HepG2 (cell line): ENCODE results near the gene UNCX. TPM values are rescaled to one million over a fixed set of nuclear protein-coding genes. Genes with fewer than 3 reads are reported as not detected.

ENCODE experiments used
- ATAC-seq: fragments of 200-7000 bp; cut with Tn5 transposase; 3 replicates; pipeline ENCODE4 v1.9.1; 2020; ENCODE audit warnings: mild to moderate bottlenecking, moderate library complexity
- BruUV-seq: library from RNA; stranded (reverse); fragments of 400-500 nt; replicated peaks from 2 replicates; lab custom pipeline; 2021; lab: Mats Ljungman, UMichigan
- CTCF ChIA-PET: fragments of 300-600 bp; formaldehyde crosslinking; extraction: SDS; loops from one replicate; lab custom pipeline; 2021; ENCODE audit warnings: low total read pairs, inconsistent platforms, low intra/inter-chr PET ratio; lab: Yijun Ruan, JAX
- POLR2A ChIA-PET: fragments of 350-600 bp; sonication (Branson Sonifier 250); formaldehyde crosslinking; loops from one replicate; lab custom pipeline; 2020; ENCODE audit warnings: antibody characterized with exemption, inconsistent platforms; lab: Yijun Ruan, JAX
- DNase-seq: peaks from one replicate; pipeline ENCODE4 v3.0.0-alpha.2; 2015; ENCODE audit warnings: low spot score
- FAIRE-seq: peaks from 3 replicates; lab custom pipeline; 2011; peaks lifted over from hg19 to GRCh38; lab: Jason Lieb, UNC
- H2AFZ ChIP-seq: one replicate; pipeline ENCODE4 v1.6.1; 2011; ENCODE audit warnings: low read length, inconsistent platforms
- H3K27ac ChIP-seq: fragments of 300-600 bp; 3 replicates; pipeline ENCODE4 v1.8.0; 2011; ENCODE audit warnings: mixed run types, mild to moderate bottlenecking, mixed read lengths, low read length, inconsistent platforms; ENCODE audit not compliant: insufficient read depth; ENCODE audit errors: extremely low read length
- H3K27me3 ChIP-seq, 2 experiments: fragments of 200-600 bp in 1 of 2; 2 replicates in 1 of 2; 3 replicates in 1 of 2; pipeline versions ENCODE4 v1.6.0 to v1.8.0; 2011; ENCODE audit warnings: low read length in 2 of 2, mild to moderate bottlenecking in 2 of 2, moderate library complexity in 2 of 2, inconsistent platforms in 1 of 2; ENCODE audit not compliant: insufficient read depth in 2 of 2, control insufficient read depth in 1 of 2
- H3K36me3 ChIP-seq, 2 experiments: fragments of 200-600 bp in 1 of 2; replicated peaks in 1 of 2; 2 replicates in 1 of 2; 3 replicates in 1 of 2; pipeline versions ENCODE4 v1.5.1 to v1.8.0; 2011; ENCODE audit warnings: low read length in 2 of 2, inconsistent platforms in 1 of 2; ENCODE audit not compliant: insufficient read depth in 2 of 2, control insufficient read depth in 1 of 2
- H3K4me1 ChIP-seq: 2 replicates; pipeline ENCODE4 v1.5.1; 2012; ENCODE audit warnings: low read length, inconsistent platforms; ENCODE audit not compliant: insufficient read depth
- H3K4me2 ChIP-seq: 2 replicates; pipeline ENCODE4 v1.6.0; 2011; ENCODE audit warnings: low read depth, low read length, inconsistent platforms
- H3K4me3 ChIP-seq, 3 experiments: fragments of 200-600 bp in 1 of 3; sonication (generic), shearing (Covaris generic) in 1 of 3; replicated peaks in 1 of 3; 2 replicates each; pipeline ENCODE4 v1.5.1; 2011 to 2016; ENCODE audit warnings: low read length in 3 of 3, inconsistent platforms in 2 of 3, low read depth in 2 of 3, mild to moderate bottlenecking in 2 of 3, control low read depth in 1 of 3, mixed read lengths in 1 of 3; ENCODE audit not compliant: insufficient read depth in 1 of 3
- H3K79me2 ChIP-seq: one replicate; pipeline ENCODE4 v1.6.1; 2011; ENCODE audit warnings: low read length, inconsistent platforms; ENCODE audit not compliant: insufficient read depth
- H3K9ac ChIP-seq: 2 replicates; pipeline ENCODE4 v1.6.0; 2011; ENCODE audit warnings: mild to moderate bottlenecking, low read depth, low read length, inconsistent platforms; ENCODE audit not compliant: insufficient read depth
- H3K9me3 ChIP-seq: 2 replicates; pipeline ENCODE4 v1.5.1; 2012; ENCODE audit warnings: mild to moderate bottlenecking, low read length
- H4K20me1 ChIP-seq: 2 replicates; pipeline ENCODE4 v1.6.0; 2011; ENCODE audit warnings: inconsistent platforms, mild to moderate bottlenecking, low read length, moderate library complexity; ENCODE audit not compliant: insufficient read depth
- IKZF4 ChIP-seq: sonication (generic); formaldehyde crosslinking; IDR thresholded peaks from 2 replicates; pipeline ENCODE4 v1.5.1; 2020; ENCODE audit warnings: borderline replicate concordance, mild to moderate bottlenecking, low read depth, missing genetic modification reagents; ENCODE audit errors: not compliant biosample characterization
- KDM5A ChIP-seq: fragments of 200-600 bp; sonication (generic); IDR thresholded peaks from 2 replicates; pipeline ENCODE4 v1.7.0; 2018; ENCODE audit warnings: antibody characterized with exemption, mild to moderate bottlenecking, low read length, borderline replicate concordance
- KLF11 ChIP-seq: IDR thresholded peaks from 2 replicates; pipeline ENCODE4 v1.6.1; 2016; ENCODE audit warnings: missing compliant biosample characterization
- PRDM4 ChIP-seq: sonication (generic); formaldehyde crosslinking; IDR thresholded peaks from 2 replicates; pipeline ENCODE4 v1.9.0; 2021; ENCODE audit warnings: missing genetic modification reagents, borderline replicate concordance
- THAP9 ChIP-seq: sonication (generic); formaldehyde crosslinking; IDR thresholded peaks from 2 replicates; pipeline ENCODE4; 2020; ENCODE audit warnings: missing genetic modification reagents, mild to moderate bottlenecking, borderline replicate concordance
- XRCC5 ChIP-seq: fragments of 200-400 bp; formaldehyde crosslinking; optimal IDR thresholded peaks from 2 replicates; pipeline ENCODE3; 2017; ENCODE audit warnings: mild to moderate bottlenecking, low read length
- ZBTB7A ChIP-seq: sonication (generic); formaldehyde crosslinking; IDR thresholded peaks from 2 replicates; pipeline ENCODE4 v1.8.0; 2022; ENCODE audit warnings: mild to moderate bottlenecking, missing genetic modification reagents
- ZFP91 ChIP-seq: sonication (generic); formaldehyde crosslinking; IDR thresholded peaks from 2 replicates; pipeline ENCODE4 v1.9.0; 2022; ENCODE audit warnings: missing genetic modification reagents, mild to moderate bottlenecking, borderline replicate concordance
- ZNF24 ChIP-seq: fragments of 450-650 bp; IDR thresholded peaks from 2 replicates; pipeline ENCODE4 v1.6.1; 2017; ENCODE audit warnings: antibody characterized with exemption, mild to moderate bottlenecking
- ZNF333 ChIP-seq: sonication (generic); formaldehyde crosslinking; IDR thresholded peaks from 2 replicates; pipeline ENCODE4 v1.4.0; 2020; ENCODE audit warnings: mild to moderate bottlenecking, missing genetic modification reagents, borderline replicate concordance
- ZNF530 ChIP-seq: sonication (generic); formaldehyde crosslinking; IDR thresholded peaks from 2 replicates; pipeline ENCODE4 v1.5.0; 2020; ENCODE audit warnings: low read depth, mild to moderate bottlenecking, missing genetic modification reagents
- WGBS: methylation state at CpG from one replicate; pipeline ENCODE4 v1.1.6; 2017; ENCODE audit warnings: low lambda C conversion rate; 5-methylcytosine and 5-hydroxymethylcytosine counted together
- in situ Hi-C: cut with HindIII; loops from 2 replicates; pipeline ENCODE4 v1.10.0; 2017; ENCODE audit warnings: low pct_unique_long_range_greater_than_20kb; ENCODE audit not compliant: extremely low pct_ligation_motif_present
- intact Hi-C: fragments of 100-400 bp; cut with micrococcal nuclease; formaldehyde crosslinking; loops from one replicate; pipeline ENCODE4 v1.10.0; 2022; ENCODE audit not compliant: unreplicated experiment
- polyA plus RNA-seq, 8 experiments: library from polyadenylated mRNA; depleted of rRNA in 3 of 8; stranded (reverse) in 7 of 8; unstranded in 1 of 8; fragments of >200 nt; fragmentation: Illumina TruSeq in 4 of 8; extraction: Trizol in 4 of 8; gene quantifications; 2 replicates each; pipeline versions ENCODE4 v1.2.1 to v1.2.3, GENCODE V29; 2011 to 2016; ENCODE audit warnings: low read depth in 4 of 8, missing spikeins in 1 of 8, mixed read lengths in 1 of 8; ENCODE audit not compliant: insufficient read depth in 1 of 8
- total RNA-seq, 5 experiments: library from RNA; depleted of rRNA; stranded (reverse); fragments of >200 nt; fragmentation: Illumina TruSeq; extraction: Trizol; gene quantifications; 2 replicates each; pipeline ENCODE4 v1.2.3, GENCODE V29; 2016; ENCODE audit warnings: low read depth in 1 of 5

Gene UNCX
- total and polyA plus RNA-seq, 2 of the 13 experiments (the other 11 are each of a cell fraction or from before 2014, with no cell fraction given): not detected

- TF ChIP-seq THAP9 (CRISPR knock-in tag) (no peak), ZBTB7A (CRISPR knock-in tag) (no peak), KDM5A (no peak), PRDM4 (CRISPR knock-in tag) (no peak)
Measured at GRCh38 chr7:1244700-1245523, 12.2 kb downstream of the UNCX start (continued).

GRCh38 chr7:1245524-1246050 is 12.9 kb downstream of the UNCX start:
- no TSS peak for BruUV-seq

More at GRCh38 chr7:1245524-1246050, 12.9 kb downstream of the UNCX start:
- in situ Hi-C loops (no loop called here), intact Hi-C loops (no loop called here)
- ATAC-seq (peak; percentile 24; the same call in 2 of the 3 replicates), FAIRE-seq (no peak), DNase-seq (no peak)
- Histone ChIP-seq H2AFZ (no peak overlapping the region), H3K4me3 (no peak overlapping the region), H4K20me1 (no peaks in the 10 kb centered on the region), H3K27ac (no peak overlapping the region), H3K36me3 (no peaks in the 10 kb centered on the region), H3K4me2 (no peak overlapping the region), H3K27me3 (peaks cover 9 to 85% of the 10 kb centered on the region in 2 experiments), H3K4me1 (peaks cover 15% of the 10 kb centered on the region), H3K9me3 (no peaks in the 10 kb centered on the region), H3K9ac (no peak overlapping the region), H3K79me2 (no peaks in the 10 kb centered on the region)
- WGBS: 32% methylated on average over 8 of the region's 12 CpGs
- POLR2A ChIA-PET: no interaction called here
- CTCF ChIA-PET: no interaction called here
- no peak for TF ChIP-seq ZNF530 (CRISPR knock-in tag)
- no peak for TF ChIP-seq KLF11 (CRISPR knock-in tag)
- no peak for TF ChIP-seq ZNF333 (CRISPR knock-in tag)
- TF ChIP-seq IKZF4: no peak
- no peak for TF ChIP-seq XRCC5
- TF ChIP-seq ZFP91: no peak
- TF ChIP-seq ZNF24: no peak
